Right forelimb (tissue), 1 donor: ENCODE data around the gene STX2.
"Not testable (repeated sequence)": the region's sequence is repeated elsewhere in the genome, so short reads cannot be mapped to it uniquely, and the experiment has no call there.

Experiments
- DNase-seq: peaks from one replicate; pipeline ENCODE4 v3.0.0-alpha.2; 2018

The STX2 gene

GRCh38 chr12:130761537-130762318 lies 77.3 kb downstream of the STX2 start:
- peak; percentile 66 for DNase-seq

GRCh38 chr12:130754234-130754901 lies 84.7 kb downstream of the STX2 start:
- DNase-seq: no peak

DNA sequence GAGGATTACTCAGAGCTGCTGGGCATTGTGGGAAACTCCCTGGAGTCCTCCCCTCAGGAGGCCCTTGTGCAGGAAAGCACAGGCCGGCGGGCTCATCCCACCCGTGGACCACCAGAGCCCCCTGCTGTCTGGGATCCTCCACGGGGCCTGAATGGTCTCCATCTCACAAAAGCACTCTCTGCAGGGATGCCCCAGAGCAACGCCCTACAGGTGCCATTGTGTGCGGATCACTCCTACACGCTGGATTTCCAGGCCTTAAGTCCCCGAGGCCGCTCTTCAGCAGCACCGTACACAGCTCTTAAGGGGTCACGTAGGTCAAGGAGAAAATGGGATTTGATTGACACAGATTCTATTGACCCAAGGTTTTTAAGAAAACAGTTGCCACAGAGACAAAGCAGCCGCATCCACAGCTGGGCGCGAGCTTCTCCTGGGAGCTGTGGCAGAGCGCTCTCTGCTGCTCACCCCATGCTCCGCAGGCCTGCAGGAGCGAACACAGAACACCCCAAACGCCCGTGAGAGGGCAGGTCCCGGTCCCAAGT lies 86.3 kb downstream of the STX2 start:
- DNase-seq: no peak

DNA sequence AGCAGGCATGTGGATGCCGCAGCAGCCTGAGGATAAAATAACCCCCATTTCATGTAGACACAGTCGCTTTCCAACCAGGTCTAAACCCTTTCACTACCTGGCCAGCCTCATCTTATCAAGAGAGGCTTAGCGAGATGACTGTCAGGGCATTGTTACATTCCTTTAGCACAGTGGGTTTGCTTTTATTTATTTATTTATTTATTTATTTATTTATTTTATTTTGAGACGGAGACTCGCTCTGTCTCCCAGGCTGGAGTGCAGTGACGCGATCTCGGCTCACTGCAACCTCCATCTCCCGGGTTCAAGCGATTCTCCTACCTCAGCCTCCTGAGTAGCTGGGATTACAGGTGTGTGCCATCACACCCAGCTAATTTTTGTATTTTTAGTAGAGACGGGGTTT lies 87.0 kb downstream of the STX2 start:
- DNase-seq: not testable (repeated sequence)

GRCh38 chr12:130748786-130749185 lies 90.3 kb downstream of the STX2 start:
- no peak for DNase-seq

DNA sequence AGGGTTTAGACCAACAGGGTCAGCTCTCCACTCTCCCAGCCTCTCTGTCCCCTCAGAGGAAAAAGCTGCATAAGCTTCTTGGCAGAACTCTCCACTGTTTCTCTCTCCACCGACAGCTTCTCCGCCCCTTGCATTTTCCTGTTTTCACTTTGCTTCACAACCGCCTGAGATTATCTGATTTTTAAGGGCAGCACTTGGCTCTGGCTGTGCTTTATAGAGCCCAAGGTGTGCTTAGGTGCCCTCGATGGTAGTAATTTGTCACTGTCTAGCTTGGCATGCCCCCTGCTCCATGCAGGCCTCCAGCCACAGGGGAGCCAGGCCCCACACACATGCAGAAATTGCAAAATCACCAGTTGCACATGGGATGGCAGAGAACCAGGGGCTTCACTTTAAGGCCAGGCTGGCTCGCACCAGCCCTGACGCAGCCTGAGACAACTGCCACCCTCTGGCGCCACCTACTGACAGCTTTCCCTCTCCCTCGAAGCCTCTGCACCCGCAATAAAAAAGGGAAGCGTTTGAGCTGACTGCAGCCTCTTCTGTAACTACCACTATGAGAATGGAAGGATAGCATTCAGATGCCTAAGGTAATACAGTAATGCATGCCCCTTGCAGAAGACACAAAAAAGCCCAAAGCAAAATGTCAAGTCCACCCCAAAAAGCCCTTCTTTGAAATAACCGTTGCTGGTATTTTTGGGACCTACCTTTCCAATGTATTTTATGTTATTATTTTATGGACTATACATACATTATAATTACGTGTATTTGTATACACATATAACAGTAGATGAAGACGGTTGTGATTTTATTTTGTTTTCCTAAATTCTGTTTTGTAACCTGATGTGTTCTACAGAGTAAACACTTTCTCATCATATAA lies 90.9 kb downstream of the STX2 start:
- DNase-seq: peak; percentile 90

DNA sequence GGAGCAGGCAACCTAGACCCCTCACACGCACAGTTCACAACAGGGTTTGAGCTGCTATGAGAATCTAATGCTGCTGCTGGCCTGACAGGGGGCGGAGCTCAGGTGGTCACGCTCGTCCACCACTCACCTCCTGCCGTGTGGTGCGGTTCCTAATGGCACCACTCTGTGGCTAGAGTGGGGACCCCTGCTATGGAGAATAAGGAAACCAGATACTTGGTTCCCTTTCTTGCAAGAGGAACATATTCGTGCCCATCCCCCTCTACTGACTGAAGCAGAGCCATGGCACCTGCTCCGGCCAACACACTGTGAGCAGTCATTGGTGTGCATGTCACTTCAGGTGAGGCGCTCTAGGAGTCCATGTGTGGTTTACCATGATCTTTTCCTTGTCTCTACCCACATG lies 92.5 kb downstream of the STX2 start:
- no peak for DNase-seq

- DNase-seq: no peak
Observed at GRCh38 chr12:130745921-130746320, 93.1 kb downstream of the STX2 start.

DNA sequence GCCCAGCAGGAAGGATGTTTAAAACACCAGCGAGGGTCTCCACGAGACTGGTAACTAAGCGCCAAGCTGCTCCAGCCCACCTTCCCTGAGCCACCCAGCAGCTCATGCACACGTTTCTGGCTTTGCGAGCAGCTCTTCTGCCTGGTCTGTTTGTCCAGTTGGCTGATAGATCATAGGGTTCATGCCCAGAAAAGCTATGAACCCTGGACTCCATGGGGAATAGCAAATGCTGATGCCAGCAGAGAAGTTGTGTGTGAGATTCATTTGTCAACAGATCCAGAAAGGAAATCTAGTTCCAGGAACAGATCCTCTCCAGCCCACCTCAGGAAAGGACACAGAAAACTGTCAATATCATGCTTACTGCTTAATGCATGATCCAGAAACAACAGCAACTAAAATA lies 94.8 kb downstream of the STX2 start:
- no peak for DNase-seq

GRCh38 chr12:130743606-130744005 lies 95.4 kb downstream of the STX2 start:
- no peak for DNase-seq

DNA sequence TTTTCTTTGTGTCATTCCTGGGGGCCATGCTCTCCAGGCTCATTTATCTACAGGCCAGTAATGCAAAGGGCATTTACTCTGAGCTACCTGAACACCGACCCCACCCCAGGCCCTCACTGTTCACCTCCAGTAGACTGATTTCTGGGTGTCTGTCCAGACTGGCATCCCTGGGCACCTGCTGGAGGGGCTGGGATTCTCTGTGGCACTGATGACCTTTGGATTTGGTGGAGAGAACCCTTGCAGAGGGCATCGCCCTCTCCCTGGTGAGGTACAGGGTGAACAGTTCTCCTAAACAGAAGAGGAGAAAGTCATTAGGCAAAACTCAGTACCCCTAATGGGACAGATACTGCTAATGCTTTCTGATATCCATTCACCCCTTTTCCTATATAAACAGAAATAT lies 95.9 kb downstream of the STX2 start:
- DNase-seq: no peak

DNA sequence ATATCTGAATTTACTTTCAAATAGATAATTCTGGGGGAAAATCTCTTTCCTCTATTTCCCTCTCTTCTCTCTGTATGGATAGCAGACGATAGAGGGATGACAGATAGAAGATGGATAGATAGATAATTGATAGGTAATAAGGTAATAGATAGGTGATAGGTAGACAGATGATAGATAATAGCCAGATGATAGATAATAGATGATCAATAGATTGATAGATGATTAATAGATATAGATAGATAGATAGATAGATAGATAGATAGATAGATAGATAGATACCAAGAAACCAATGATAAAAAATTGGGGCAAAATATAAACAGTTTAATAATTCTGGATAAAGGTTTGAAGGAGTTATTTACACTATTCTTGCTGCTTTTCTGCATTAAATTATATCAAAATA lies 96.3 kb downstream of the STX2 start:
- no peak for DNase-seq

DNA sequence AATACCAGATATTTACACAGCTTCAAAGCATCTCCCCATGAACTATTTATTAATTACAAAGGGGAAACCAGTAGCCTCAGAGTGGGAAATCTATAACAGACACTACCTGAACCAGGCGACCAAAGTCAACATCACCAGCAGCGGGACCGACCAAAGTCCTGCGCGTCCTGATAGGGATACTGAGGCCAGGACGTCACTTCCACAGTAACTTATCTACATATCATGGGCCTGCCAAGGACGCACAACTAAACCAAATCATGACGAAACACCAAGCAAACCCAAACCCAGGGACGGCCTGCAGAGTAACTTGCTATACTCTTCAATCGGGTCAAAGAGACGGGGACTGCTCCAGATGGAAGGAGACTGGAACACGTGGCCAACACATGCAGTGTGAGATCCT lies 96.9 kb downstream of the STX2 start:
- no peak for DNase-seq
